Activated CD4-positive, alpha-beta memory T cell treated with anti-CD3 and anti-CD28 coated beads, Interleukin-2, amount 10 ng/mL, durations not matched to agents 7 days and 5 days (primary cell): ENCODE results near the gene STYX. TPM values are rescaled to one million over a fixed set of nuclear protein-coding genes. Genes with fewer than 3 reads are reported as not detected.

Experiments used
- CTCF ChIA-PET: fragments of 350-600 bp; sonication (Branson Sonifier 250); formaldehyde crosslinking; loops from one replicate; lab custom pipeline; 2021; ENCODE audit warnings: antibody characterized with exemption, inconsistent platforms; lab: Charles Lee
- POLR2A ChIA-PET: fragments of 350-600 bp; sonication (Branson Sonifier 250); formaldehyde crosslinking; loops from one replicate; lab custom pipeline; 2021; ENCODE audit warnings: antibody characterized with exemption; lab: Charles Lee
- DNase-seq: peaks from one replicate; pipeline ENCODE4 v3.0.0-alpha.2; 2020
- H3K27ac Mint-ChIP-seq: one replicate; pipeline ENCODE4 v1.8.0; 2021; ENCODE audit warnings: mild to moderate bottlenecking, mixed read lengths
- H3K27me3 Mint-ChIP-seq: one replicate; pipeline ENCODE4 v1.8.0; 2021; ENCODE audit warnings: mixed read lengths
- H3K36me3 Mint-ChIP-seq: one replicate; pipeline ENCODE4 v1.8.0; 2021; ENCODE audit warnings: low read depth, mixed read lengths
- H3K4me1 Mint-ChIP-seq: one replicate; pipeline ENCODE4 v1.8.0; 2021; ENCODE audit warnings: mixed read lengths
- H3K4me3 Mint-ChIP-seq: one replicate; pipeline ENCODE4 v1.8.0; 2021; ENCODE audit warnings: mild to moderate bottlenecking, mixed read lengths
- H3K9me3 Mint-ChIP-seq: one replicate; pipeline ENCODE4 v1.8.0; 2021; ENCODE audit warnings: mixed read lengths
- total RNA-seq, 2 experiments: library from RNA; stranded (reverse); gene quantifications; one replicate each; pipeline ENCODE4 v1.2.3, GENCODE V29; 2021

The STYX gene
- total RNA-seq, 2 experiments from 2014 or later = 21.0 to 25.1 TPM

- H3K4me1 Mint-ChIP-seq = peaks cover 35% of the 10 kb centered on the region
- no peak overlapping the region for H3K27ac Mint-ChIP-seq
- peaks cover 13% of the 10 kb centered on the region for H3K36me3 Mint-ChIP-seq
- H3K27me3 Mint-ChIP-seq = no peaks in the 10 kb centered on the region
- H3K9me3 Mint-ChIP-seq = peaks cover 7% of the 10 kb centered on the region
- ChIA-PET POLR2A (no interaction called here), CTCF (no interaction called here)
- no peak overlapping the region for H3K4me3 Mint-ChIP-seq
- no peak for DNase-seq
Measured at GRCh38 chr14:52793061-52793460, 63.1 kb downstream of the STYX start.

GRCh38 chr14:52797653-52798052 lies 67.7 kb downstream of the STYX start:
- no peak for DNase-seq
- peaks cover 10% of the 10 kb centered on the region for H3K27me3 Mint-ChIP-seq
- no peak overlapping the region for H3K4me3 Mint-ChIP-seq
- ChIA-PET CTCF (no interaction called here), POLR2A (interaction anchor here (1.1 kb wide), 1 partner anchor 75 kb away, joined by 3 read pairs; no protein-coding TSS in a partner anchor)
- peaks cover 10% of the 10 kb centered on the region for H3K36me3 Mint-ChIP-seq
- H3K27ac Mint-ChIP-seq = no peak overlapping the region
- H3K4me1 Mint-ChIP-seq = peaks cover 5% of the 10 kb centered on the region
- H3K9me3 Mint-ChIP-seq = peaks cover 7% of the 10 kb centered on the region

- H3K4me3 Mint-ChIP-seq = no peak overlapping the region
- H3K27ac Mint-ChIP-seq = no peak overlapping the region
- POLR2A ChIA-PET = no interaction called here
- DNase-seq = no peak
- H3K27me3 Mint-ChIP-seq = peaks cover 10% of the 10 kb centered on the region
- CTCF ChIA-PET = no interaction called here
- H3K36me3 Mint-ChIP-seq = peaks cover 10% of the 10 kb centered on the region
- peaks cover 7% of the 10 kb centered on the region for H3K9me3 Mint-ChIP-seq
- H3K4me1 Mint-ChIP-seq = peaks cover 5% of the 10 kb centered on the region
Measured at GRCh38 chr14:52798826-52799225, 68.9 kb downstream of the STYX start.

GRCh38 chr14:52801014-52801712 lies 71.2 kb downstream of the STYX start:
- POLR2A ChIA-PET = no interaction called here
- H3K27me3 Mint-ChIP-seq = peaks cover 10% of the 10 kb centered on the region
- H3K4me3 Mint-ChIP-seq = no peak overlapping the region
- peaks cover 6% of the 10 kb centered on the region for H3K36me3 Mint-ChIP-seq
- peaks cover 5% of the 10 kb centered on the region for H3K4me1 Mint-ChIP-seq
- peaks cover 7% of the 10 kb centered on the region for H3K9me3 Mint-ChIP-seq
- DNase-seq = no peak
- no peak overlapping the region for H3K27ac Mint-ChIP-seq
- CTCF ChIA-PET = no interaction called here

- Mint-ChIP-seq H3K27ac (no peak overlapping the region), H3K36me3 (peaks cover 2% of the 10 kb centered on the region), H3K4me3 (no peak overlapping the region), H3K27me3 (peaks cover 10% of the 10 kb centered on the region), H3K4me1 (peaks cover 4% of the 10 kb centered on the region), H3K9me3 (peaks cover 3% of the 10 kb centered on the region)
- no peak for DNase-seq
- CTCF ChIA-PET = interaction anchor here (1.4 kb wide), 1 partner anchor 20 kb away, joined by 4 read pairs; no protein-coding TSS in a partner anchor
- POLR2A ChIA-PET = no interaction called here
Measured at GRCh38 chr14:52802597-52802996, 72.6 kb downstream of the STYX start.

- H3K4me3 Mint-ChIP-seq = no peak overlapping the region
- H3K9me3 Mint-ChIP-seq = no peaks in the 10 kb centered on the region
- H3K27me3 Mint-ChIP-seq = peaks cover 10% of the 10 kb centered on the region
- no peaks in the 10 kb centered on the region for H3K36me3 Mint-ChIP-seq
- DNase-seq = no peak
- ChIA-PET POLR2A (no interaction called here), CTCF (no interaction called here)
- H3K27ac Mint-ChIP-seq = no peak overlapping the region
- peaks cover 1% of the 10 kb centered on the region for H3K4me1 Mint-ChIP-seq
Measured at GRCh38 chr14:52806115-52806514, 76.1 kb downstream of the STYX start.

- Mint-ChIP-seq H3K27ac (no peak overlapping the region), H3K4me1 (peaks cover 1% of the 10 kb centered on the region), H3K4me3 (no peak overlapping the region), H3K27me3 (no peaks in the 10 kb centered on the region), H3K9me3 (no peaks in the 10 kb centered on the region), H3K36me3 (no peaks in the 10 kb centered on the region)
- POLR2A ChIA-PET = no interaction called here
- DNase-seq = no peak
- CTCF ChIA-PET = interaction anchor here (1.3 kb wide), 1 partner anchor 153 kb away, joined by 3 read pairs; no protein-coding TSS in a partner anchor
Measured at GRCh38 chr14:52808101-52808500, 78.1 kb downstream of the STYX start.

GRCh38 chr14:52821805-52822250 lies 91.9 kb downstream of the STYX start:
- Mint-ChIP-seq H3K36me3 (no peaks in the 10 kb centered on the region), H3K9me3 (no peaks in the 10 kb centered on the region), H3K27ac (no peak overlapping the region), H3K4me3 (no peak overlapping the region), H3K4me1 (peaks cover 6% of the 10 kb centered on the region), H3K27me3 (peaks cover 13% of the 10 kb centered on the region)
- ChIA-PET POLR2A (no interaction called here), CTCF (interaction anchor here (1.0 to 1.9 kb wide), 5 partner anchors 139 to 485 kb away, joined by 3 to 8 read pairs (median 4); no protein-coding TSS in a partner anchor)
- no peak for DNase-seq

GRCh38 chr14:52824462-52824861 lies 94.5 kb downstream of the STYX start:
- ChIA-PET POLR2A (no interaction called here), CTCF (interaction anchor here (0.8 to 2.7 kb wide), 7 partner anchors 9 to 483 kb away, joined by 3 to 37 read pairs (median 7); no protein-coding TSS in a partner anchor)
- no peaks in the 10 kb centered on the region for H3K9me3 Mint-ChIP-seq
- no peaks in the 10 kb centered on the region for H3K36me3 Mint-ChIP-seq
- peaks cover 11% of the 10 kb centered on the region for H3K27me3 Mint-ChIP-seq
- peaks cover 6% of the 10 kb centered on the region for H3K4me1 Mint-ChIP-seq
- H3K4me3 Mint-ChIP-seq = no peak overlapping the region
- no peak for DNase-seq
- H3K27ac Mint-ChIP-seq = no peak overlapping the region

Other genes with a start within 250 kb of the STYX start
- gene TXNDC16, start 177.7 kb upstream of the STYX start, total RNA-seq = 1 to 10 TPM; 8.8 to 9.4 TPM
- under 1 TPM; 0.30 to 0.88 TPM for gene GPR137C, start 177.3 kb upstream of the STYX start, total RNA-seq
- gene ERO1A, start 34.6 kb upstream of the STYX start, total RNA-seq = 100 to 1,000 TPM; 256 to 270 TPM
- gene PSMC6, start 23.0 kb upstream of the STYX start, total RNA-seq = 10 to 100 TPM; 78.3 to 80.8 TPM
- 10 to 100 TPM; 10.1 to 13.2 TPM for gene GNPNAT1, start 61.4 kb downstream of the STYX start, total RNA-seq
- gene FERMT2, start 220.9 kb downstream of the STYX start, total RNA-seq = 1 to 10 TPM; 1.8 to 2.8 TPM